Kidney (tissue), 14 donors: ENCODE measurements around the gene KLF18. TPM values are rescaled to one million over a fixed set of nuclear protein-coding genes. Genes with fewer than 3 reads are reported as not detected.

ENCODE experiments used
- DNase-seq, 5 donors: peaks; one replicate each; pipeline ENCODE4 v3.0.0-alpha.2; 2013 to 2020
- FAIRE-seq: peaks from 2 replicates; lab custom pipeline; 2012; peaks lifted over from hg19 to GRCh38; lab: Jason Lieb, UNC
- H3K27ac ChIP-seq, 2 donors: one replicate each; pipeline ENCODE4 v1.7.0; 2013; ENCODE audit warnings: low read depth in 2 of 2, low read length in 2 of 2, inconsistent platforms in 1 of 2
- H3K27me3 ChIP-seq: one replicate; pipeline ENCODE4 v1.7.1; 2013; ENCODE audit warnings: low read length, inconsistent platforms; ENCODE audit not compliant: control insufficient read depth, insufficient read depth
- H3K36me3 ChIP-seq, 3 donors: one replicate each; pipeline versions ENCODE4 v1.7.0 to v1.7.1; 2013; ENCODE audit warnings: low read length in 3 of 3, control low read depth in 1 of 3, inconsistent platforms in 1 of 3; ENCODE audit not compliant: insufficient read depth in 3 of 3, control insufficient read depth in 2 of 3
- H3K4me1 ChIP-seq, 3 donors: one replicate each; pipeline versions ENCODE4 v1.7.0 to v1.7.1; 2013; ENCODE audit warnings: low read length in 3 of 3, inconsistent platforms in 1 of 3, low read depth in 1 of 3; ENCODE audit not compliant: control insufficient read depth in 2 of 3, insufficient read depth in 2 of 3
- H3K4me3 ChIP-seq, 3 donors: one replicate each; pipeline versions ENCODE4 v1.7.0 to v1.8.1; 2013; ENCODE audit warnings: low read length in 3 of 3, control low read depth in 1 of 3, inconsistent platforms in 1 of 3
- H3K9ac ChIP-seq, 3 donors: one replicate each; pipeline versions ENCODE4 v1.7.0 to v1.7.1; 2013; ENCODE audit warnings: low read length in 3 of 3, control low read depth in 1 of 3, inconsistent platforms in 1 of 3
- H3K9me3 ChIP-seq, 3 donors: one replicate each; pipeline versions ENCODE4 v1.7.0 to v1.7.1; 2013; ENCODE audit warnings: low read length in 3 of 3, control low read depth in 1 of 3, inconsistent platforms in 1 of 3; ENCODE audit not compliant: control insufficient read depth in 2 of 3, insufficient read depth in 1 of 3
- intact Hi-C: fragments of 100-400 bp; cut with DNase I; formaldehyde crosslinking; loops from one replicate; pipeline ENCODE4 v1.11.1; 2022
- polyA plus RNA-seq: library from polyadenylated mRNA; stranded (reverse); fragments of 350-450 nt; fragmentation: Illumina TruSeq; extraction: RNeasy Lipid Tissue Mini Kit (QIAGEN cat#74804); gene quantifications from one replicate; pipeline ENCODE4 v1.2.3, GENCODE V29; 2014; ENCODE audit warnings: low read depth, low replicate concordance; ENCODE audit not compliant: insufficient read depth
- total RNA-seq: library from RNA; stranded (reverse); fragmentation: NEBNext Ultra II Directional; extraction: Animal tissue kit (Norgen Biotek cat#: 25700); gene quantifications from one replicate; pipeline ENCODE4 v1.2.1, GENCODE V29; 2021
- TF ChIP-seq, protein P1 (sequence below): IDR thresholded peaks from 3 replicates; pipeline ENCODE4 v1.5.1; 2012; ENCODE audit warnings: mild to moderate bottlenecking, moderate library complexity, borderline replicate concordance; ENCODE audit not compliant: insufficient read depth; ENCODE audit errors: extremely low read depth
- donor health status: control.
- donor health status: control.
- donor health status: control.
- donor health status: control.
- donor health status: control.
- donor health status: DM: yes; HTN: yes; CAD: no.
- donor health status: Normal renal cell carcinoma (clear cell type).

The KLF18 gene
- total and polyA plus RNA-seq, 2 donors from 2014 or later = not detected

DNA sequence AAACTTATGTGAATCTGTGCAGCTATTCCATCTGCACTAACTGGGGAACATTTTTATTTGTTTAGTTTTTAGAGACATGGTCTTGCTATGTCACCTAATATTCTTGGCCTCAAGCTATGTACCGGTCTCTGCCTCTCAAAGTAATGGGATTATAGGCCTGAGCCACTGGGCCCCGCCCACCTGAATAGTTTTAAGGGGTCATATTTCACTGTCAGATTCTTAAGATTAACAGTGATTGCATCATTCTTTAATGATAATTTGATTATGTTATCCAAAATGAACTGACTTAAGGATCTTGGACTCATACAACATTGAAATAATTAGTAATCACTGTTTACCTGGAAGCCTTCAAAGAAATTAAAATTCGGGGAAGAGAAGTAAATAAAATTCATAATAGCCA, 12.6 kb upstream of the KLF18 start:
- H3K27me3 ChIP-seq = no peaks in the 10 kb centered on the region
- H3K9me3 ChIP-seq = no peaks in the 10 kb centered on the region
- H3K4me3 ChIP-seq = no peak overlapping the region
- no peak overlapping the region for H3K9ac ChIP-seq
- H3K36me3 ChIP-seq = no peaks in the 10 kb centered on the region
- no peaks in the 10 kb centered on the region for H3K4me1 ChIP-seq
- DNase-seq = no peak
- H3K27ac ChIP-seq = no peak overlapping the region
- no peak for FAIRE-seq
- TF ChIP-seq, protein P1, sequence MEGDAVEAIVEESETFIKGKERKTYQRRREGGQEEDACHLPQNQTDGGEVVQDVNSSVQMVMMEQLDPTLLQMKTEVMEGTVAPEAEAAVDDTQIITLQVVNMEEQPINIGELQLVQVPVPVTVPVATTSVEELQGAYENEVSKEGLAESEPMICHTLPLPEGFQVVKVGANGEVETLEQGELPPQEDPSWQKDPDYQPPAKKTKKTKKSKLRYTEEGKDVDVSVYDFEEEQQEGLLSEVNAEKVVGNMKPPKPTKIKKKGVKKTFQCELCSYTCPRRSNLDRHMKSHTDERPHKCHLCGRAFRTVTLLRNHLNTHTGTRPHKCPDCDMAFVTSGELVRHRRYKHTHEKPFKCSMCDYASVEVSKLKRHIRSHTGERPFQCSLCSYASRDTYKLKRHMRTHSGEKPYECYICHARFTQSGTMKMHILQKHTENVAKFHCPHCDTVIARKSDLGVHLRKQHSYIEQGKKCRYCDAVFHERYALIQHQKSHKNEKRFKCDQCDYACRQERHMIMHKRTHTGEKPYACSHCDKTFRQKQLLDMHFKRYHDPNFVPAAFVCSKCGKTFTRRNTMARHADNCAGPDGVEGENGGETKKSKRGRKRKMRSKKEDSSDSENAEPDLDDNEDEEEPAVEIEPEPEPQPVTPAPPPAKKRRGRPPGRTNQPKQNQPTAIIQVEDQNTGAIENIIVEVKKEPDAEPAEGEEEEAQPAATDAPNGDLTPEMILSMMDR = no peak
- intact Hi-C loops = no loop called here

DNA sequence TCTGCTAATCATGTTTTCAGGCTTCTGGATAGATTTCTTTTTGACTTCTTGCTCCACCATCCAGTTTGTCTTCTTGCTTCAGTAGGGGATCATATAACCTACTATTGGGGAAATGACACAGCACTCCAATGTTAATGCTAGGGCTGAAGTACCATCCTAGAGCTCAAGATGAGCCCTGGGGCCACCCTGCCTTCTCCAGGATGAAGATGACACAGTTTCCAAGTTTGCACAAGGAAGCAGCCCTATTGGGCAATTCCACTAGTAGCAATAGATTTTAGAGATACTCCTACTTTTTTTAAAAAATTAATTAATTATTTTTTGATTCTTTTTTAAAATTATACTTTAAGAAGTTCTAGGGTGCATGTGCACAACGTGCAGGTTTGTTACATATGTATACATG, 11.3 kb upstream of the KLF18 start:
- intact Hi-C loops = no loop called here
- DNase-seq = no peak
- Histone ChIP-seq H3K27me3 (no peaks in the 10 kb centered on the region), H3K9me3 (no peaks in the 10 kb centered on the region), H3K27ac (no peak overlapping the region), H3K36me3 (no peaks in the 10 kb centered on the region), H3K4me3 (no peak overlapping the region), H3K9ac (no peak overlapping the region), H3K4me1 (no peaks in the 10 kb centered on the region)
- no peak for FAIRE-seq
- TF ChIP-seq, protein P1 = no peak

GRCh38 chr1:44151808-44152207, 10.4 kb upstream of the KLF18 start:
- H3K4me3 ChIP-seq = no peak overlapping the region
- no peak for DNase-seq
- H3K27ac ChIP-seq = no peak overlapping the region
- H3K9me3 ChIP-seq = no peaks in the 10 kb centered on the region
- TF ChIP-seq, protein P1 = no peak
- no peaks in the 10 kb centered on the region for H3K4me1 ChIP-seq
- H3K9ac ChIP-seq = no peak overlapping the region
- no peak for FAIRE-seq
- intact Hi-C loops = no loop called here
- H3K27me3 ChIP-seq = no peaks in the 10 kb centered on the region
- no peaks in the 10 kb centered on the region for H3K36me3 ChIP-seq

- no peaks in the 10 kb centered on the region for H3K4me1 ChIP-seq
- H3K27ac ChIP-seq = no peak overlapping the region
- H3K27me3 ChIP-seq = no peaks in the 10 kb centered on the region
- intact Hi-C loops = no loop called here
- FAIRE-seq = no peak
- H3K9ac ChIP-seq = no peak overlapping the region
- TF ChIP-seq, protein P1 = no peak
- DNase-seq = no peak
- H3K36me3 ChIP-seq = no peaks in the 10 kb centered on the region
- H3K4me3 ChIP-seq = no peak overlapping the region
- no peaks in the 10 kb centered on the region for H3K9me3 ChIP-seq
Observed at GRCh38 chr1:44151332-44151731, 9.9 kb upstream of the KLF18 start.
